Thoracic aorta (tissue), 2 donors: ENCODE results near the gene MRPS2. TPM values are rescaled to one million over a fixed set of nuclear protein-coding genes. Genes with fewer than 3 reads are reported as not detected.

Experiments used
- ATAC-seq: fragments of 150-250 bp; one replicate; pipeline ENCODE4 v1.8.0; 2017; ENCODE audit warnings: low read depth; ENCODE audit not compliant: insufficient number of reproducible peaks, low FRiP score
- DNase-seq: peaks from one replicate; pipeline ENCODE4 v3.0.0-alpha.2; 2020; ENCODE audit warnings: low spot score
- H3K27ac ChIP-seq, 2 donors: fragments of 200-600 bp; sonication (generic); 1 replicate in 1 of 2; 2 replicates in 1 of 2; pipeline ENCODE4 v1.5.1; 2016; ENCODE audit warnings: mild to moderate bottlenecking in 2 of 2, moderate library complexity in 2 of 2
- H3K27me3 ChIP-seq: fragments of 200-600 bp; sonication (generic); replicated peaks from 2 replicates; pipeline ENCODE4 v1.6.0; 2016; ENCODE audit warnings: mild to moderate bottlenecking; ENCODE audit not compliant: insufficient read depth
- H3K36me3 ChIP-seq: fragments of 200-600 bp; sonication (generic); one replicate; pipeline ENCODE4 v1.5.1; 2016
- H3K4me1 ChIP-seq, 2 donors: fragments of 200-600 bp; sonication (generic); 1 replicate in 1 of 2; 2 replicates in 1 of 2; pipeline versions ENCODE4 v1.5.1 to v1.6.0; 2016; ENCODE audit warnings: low read depth in 2 of 2, mild to moderate bottlenecking in 1 of 2; ENCODE audit not compliant: control insufficient read depth in 1 of 2
- H3K4me3 ChIP-seq: fragments of 200-600 bp; sonication (generic); 2 replicates; pipeline ENCODE4 v1.5.1; 2016; ENCODE audit warnings: mild to moderate bottlenecking
- H3K9me3 ChIP-seq: fragments of 200-600 bp; sonication (generic); 2 replicates; pipeline ENCODE4 v1.5.1; 2016
- total RNA-seq, 2 donors: library from RNA; depleted of rRNA; stranded (reverse); fragments of >200 nt; gene quantifications; one replicate each; pipeline versions ENCODE4 v1.1.0 to v1.2.3, GENCODE V29; 2016
- TF ChIP-seq, protein P1 (sequence below): fragments of 200-600 bp; sonication (generic); IDR thresholded peaks from one replicate; pipeline ENCODE4 v1.5.1; 2019; ENCODE audit warnings: antibody characterized with exemption

The MRPS2 gene
- total RNA-seq, 2 donors from 2014 or later: 31.5 to 32.2 TPM

DNA sequence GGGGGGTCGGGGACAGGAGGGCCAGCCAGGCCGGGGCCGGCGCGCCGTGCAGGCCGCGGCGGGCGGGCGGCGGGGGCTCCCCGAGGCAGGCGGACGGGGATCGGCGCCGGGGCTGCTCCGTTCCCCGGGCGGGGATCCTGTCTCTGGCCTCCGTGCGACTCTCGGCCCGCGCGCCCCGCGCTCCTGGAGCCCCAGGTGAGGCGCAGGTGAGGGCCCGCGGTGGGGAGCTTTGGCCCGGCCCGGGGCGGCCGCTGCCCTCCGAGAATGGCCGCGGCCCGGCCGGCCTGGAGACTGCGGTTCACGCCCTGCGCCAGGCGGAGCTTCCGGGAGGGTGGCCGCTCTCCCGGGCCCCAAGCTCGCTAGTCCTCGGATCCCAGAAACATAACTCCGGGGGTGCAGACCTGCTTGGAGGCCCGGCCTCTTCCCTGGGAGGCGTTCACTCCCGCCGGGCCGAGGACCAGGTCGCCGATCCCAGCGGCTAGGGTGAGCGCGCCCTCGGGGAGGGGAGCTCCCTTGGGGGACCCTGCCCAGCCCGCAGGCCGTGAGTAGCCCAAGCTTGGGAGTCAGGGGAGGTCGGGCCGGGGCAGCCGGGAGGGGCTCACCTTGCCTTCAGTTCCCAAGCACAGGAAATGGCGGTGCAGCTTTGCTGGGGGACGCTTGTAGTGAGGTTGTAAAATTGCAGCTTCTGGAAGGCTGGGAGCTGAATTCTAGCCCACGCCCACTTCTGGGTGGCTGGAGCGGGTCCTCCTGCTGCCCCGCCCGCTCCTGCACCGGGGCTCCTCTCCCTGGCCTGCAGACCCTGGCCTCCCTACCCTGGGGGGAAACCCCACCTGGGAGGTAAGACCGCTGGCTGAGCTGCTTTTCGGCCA lies 20.2 kb upstream of the MRPS2 start:
- TF ChIP-seq, protein P1, sequence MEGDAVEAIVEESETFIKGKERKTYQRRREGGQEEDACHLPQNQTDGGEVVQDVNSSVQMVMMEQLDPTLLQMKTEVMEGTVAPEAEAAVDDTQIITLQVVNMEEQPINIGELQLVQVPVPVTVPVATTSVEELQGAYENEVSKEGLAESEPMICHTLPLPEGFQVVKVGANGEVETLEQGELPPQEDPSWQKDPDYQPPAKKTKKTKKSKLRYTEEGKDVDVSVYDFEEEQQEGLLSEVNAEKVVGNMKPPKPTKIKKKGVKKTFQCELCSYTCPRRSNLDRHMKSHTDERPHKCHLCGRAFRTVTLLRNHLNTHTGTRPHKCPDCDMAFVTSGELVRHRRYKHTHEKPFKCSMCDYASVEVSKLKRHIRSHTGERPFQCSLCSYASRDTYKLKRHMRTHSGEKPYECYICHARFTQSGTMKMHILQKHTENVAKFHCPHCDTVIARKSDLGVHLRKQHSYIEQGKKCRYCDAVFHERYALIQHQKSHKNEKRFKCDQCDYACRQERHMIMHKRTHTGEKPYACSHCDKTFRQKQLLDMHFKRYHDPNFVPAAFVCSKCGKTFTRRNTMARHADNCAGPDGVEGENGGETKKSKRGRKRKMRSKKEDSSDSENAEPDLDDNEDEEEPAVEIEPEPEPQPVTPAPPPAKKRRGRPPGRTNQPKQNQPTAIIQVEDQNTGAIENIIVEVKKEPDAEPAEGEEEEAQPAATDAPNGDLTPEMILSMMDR: no peak
- no peak for DNase-seq
- Histone ChIP-seq H3K27ac (peak overlapping the region in 1 of 2 donors; percentile 21), H3K9me3 (no peaks in the 10 kb centered on the region), H3K36me3 (peaks cover 14% of the 10 kb centered on the region), H3K4me3 (peak overlapping the region; percentile 95), H3K27me3 (no peaks in the 10 kb centered on the region), H3K4me1 (peaks cover 5 to 20% of the 10 kb centered on the region in 2 donors)
- ATAC-seq: no peak

DNA sequence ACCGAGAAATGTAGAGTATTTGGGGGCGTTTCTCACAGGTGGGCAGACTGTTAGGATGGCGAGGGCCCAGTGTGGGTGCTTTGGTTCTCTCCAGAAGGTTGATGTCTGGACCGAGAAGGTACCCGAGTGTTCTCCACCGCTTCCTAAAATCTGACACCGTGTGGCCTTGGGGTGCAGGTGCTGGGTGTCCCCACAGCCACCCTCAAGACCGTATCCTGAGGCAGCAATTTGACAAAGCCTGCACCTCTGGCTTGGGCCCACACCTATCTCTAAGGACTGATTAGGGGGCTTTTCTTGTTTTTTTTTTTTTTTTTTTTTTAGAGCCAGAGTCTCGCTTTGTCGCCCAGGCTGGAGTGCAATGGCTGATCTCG lies 19.6 kb upstream of the MRPS2 start:
- Histone ChIP-seq H3K27me3 (no peaks in the 10 kb centered on the region), H3K27ac (no peak overlapping the region), H3K4me3 (peak overlapping the region; percentile 95), H3K36me3 (peaks cover 19% of the 10 kb centered on the region), H3K9me3 (no peaks in the 10 kb centered on the region), H3K4me1 (peaks cover 5 to 20% of the 10 kb centered on the region in 2 donors)
- DNase-seq (no peak), ATAC-seq (no peak)
- TF ChIP-seq, protein P1: no peak

DNA sequence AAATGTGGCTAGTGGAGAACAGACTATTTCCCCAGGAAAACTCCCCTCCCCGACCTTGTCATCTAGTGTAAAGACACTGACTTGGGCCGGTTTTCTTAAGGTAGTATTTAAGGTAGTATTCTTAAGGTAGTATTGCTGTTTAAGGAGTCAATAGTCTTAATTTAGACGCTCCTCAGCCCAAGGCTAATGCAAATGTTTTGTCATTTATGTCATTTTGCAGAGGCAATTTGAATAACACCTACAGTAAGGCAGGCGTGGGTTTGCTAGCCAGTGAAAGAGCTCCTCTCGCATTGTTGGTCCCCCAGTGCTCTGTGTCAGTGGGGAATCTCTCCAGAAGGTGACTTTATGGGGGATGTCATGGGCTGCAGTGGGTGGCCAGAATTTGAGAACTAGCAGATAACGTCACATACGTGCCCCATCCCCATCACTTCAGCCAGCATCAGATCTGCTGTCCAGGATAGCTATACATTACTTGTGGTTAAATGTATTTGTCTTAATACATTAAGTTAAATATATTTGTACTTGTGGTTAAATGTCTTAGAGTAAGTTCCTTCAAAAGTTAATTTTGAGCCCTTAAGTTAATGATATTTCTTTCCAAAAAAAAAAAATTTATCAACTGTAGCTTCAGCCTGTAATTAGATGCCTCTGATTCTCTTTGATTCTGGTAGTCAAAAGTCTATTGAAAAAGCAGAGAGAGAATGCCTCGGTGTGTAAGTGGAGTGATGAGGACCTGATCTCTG lies 18.3 kb upstream of the MRPS2 start:
- Histone ChIP-seq H3K4me3 (no peak overlapping the region), H3K36me3 (peaks cover 23% of the 10 kb centered on the region), H3K4me1 (peaks cover 5 to 20% of the 10 kb centered on the region in 2 donors), H3K9me3 (no peaks in the 10 kb centered on the region), H3K27me3 (no peaks in the 10 kb centered on the region), H3K27ac (no peak overlapping the region)
- ATAC-seq: no peak
- DNase-seq: no peak
- TF ChIP-seq, protein P1: no peak

DNA sequence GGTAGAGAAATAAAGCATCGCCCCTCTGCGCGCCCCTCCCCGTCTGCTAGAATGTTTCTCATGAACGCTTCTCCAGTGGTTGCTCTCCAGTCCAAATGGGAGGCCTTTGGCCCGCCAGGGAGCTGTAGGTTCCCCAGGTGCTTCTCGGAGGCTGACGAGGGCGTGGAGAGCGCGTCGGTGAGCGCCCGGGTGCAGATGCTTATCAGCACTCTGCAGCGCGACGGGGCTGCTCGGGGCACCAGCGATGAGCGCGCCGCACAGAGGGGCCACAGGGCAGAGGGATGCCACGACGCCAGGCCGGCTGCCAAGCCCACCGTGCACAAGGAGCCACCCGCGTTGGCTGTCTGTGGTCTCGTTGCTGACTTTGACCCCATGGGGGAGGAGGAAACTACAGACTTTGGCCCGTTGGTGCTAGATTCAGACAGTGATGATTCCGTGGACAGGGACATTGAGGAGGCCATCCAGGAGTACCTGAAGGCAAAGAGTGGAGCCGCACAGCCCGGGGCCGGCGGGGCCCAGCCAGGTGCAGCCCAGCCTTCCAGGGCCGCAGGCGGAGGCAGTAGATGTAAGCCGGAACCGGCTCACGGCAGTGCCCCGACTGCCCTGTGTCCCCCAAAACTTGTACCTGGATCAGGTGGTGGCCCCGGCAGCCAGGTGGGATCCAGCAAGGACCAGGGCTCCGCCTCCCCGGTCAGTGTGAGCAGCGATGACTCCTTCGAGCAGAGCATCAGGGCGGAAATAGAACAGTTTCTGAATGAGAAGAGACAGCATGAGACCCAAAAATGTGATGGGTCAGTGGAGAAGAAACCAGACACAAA lies 15.8 kb upstream of the MRPS2 start:
- TF ChIP-seq, protein P1: no peak
- H3K4me3 ChIP-seq: no peak overlapping the region
- H3K4me1 ChIP-seq: peaks cover 5 to 12% of the 10 kb centered on the region in 2 donors
- no peak overlapping the region for H3K27ac ChIP-seq
- DNase-seq (no peak), ATAC-seq (no peak)
- peaks cover 27% of the 10 kb centered on the region for H3K36me3 ChIP-seq
- H3K27me3 ChIP-seq: no peaks in the 10 kb centered on the region
- no peaks in the 10 kb centered on the region for H3K9me3 ChIP-seq

DNA sequence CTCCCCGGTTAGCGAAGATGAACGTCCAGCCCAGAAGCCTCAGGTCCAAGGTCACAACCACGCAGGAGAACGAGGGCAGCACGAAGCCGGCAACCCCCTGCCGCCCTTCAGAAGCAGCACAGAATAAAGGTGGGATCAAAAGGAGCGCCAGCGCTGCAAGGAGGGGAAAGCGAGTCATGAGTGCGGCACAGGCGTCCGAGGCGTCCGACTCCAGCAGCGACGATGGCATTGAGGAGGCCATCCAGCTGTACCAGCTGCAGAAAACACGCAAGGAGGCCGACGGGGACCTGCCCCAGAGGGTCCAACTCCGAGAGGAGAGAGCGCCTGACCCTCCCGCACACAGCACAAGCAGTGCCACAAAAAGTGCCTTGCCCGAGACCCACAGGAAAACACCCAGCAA lies 15.1 kb upstream of the MRPS2 start:
- H3K36me3 ChIP-seq: peaks cover 27% of the 10 kb centered on the region

More for the DNA sequence above, 15.1 kb upstream of the MRPS2 start:
- TF ChIP-seq, protein P1: no peak
- Histone ChIP-seq H3K4me1 (peaks cover 5 to 12% of the 10 kb centered on the region in 2 donors), H3K9me3 (no peaks in the 10 kb centered on the region), H3K27ac (no peak overlapping the region), H3K27me3 (no peaks in the 10 kb centered on the region), H3K4me3 (no peak overlapping the region)
- no peak for ATAC-seq
- no peak for DNase-seq
